Measurements from ENCODE around the gene DBF4. TPM values are rescaled to one million over a fixed set of nuclear protein-coding genes. Genes with fewer than 3 reads are reported as not detected.
"Not testable (repeated sequence)": the region's sequence is repeated elsewhere in the genome, so short reads cannot be mapped to it uniquely, and the experiment has no call there.

DBF4 gene
- total and polyA plus RNA-seq, 2 donors: 23.2 to 28.9 TPM

GRCh38 chr7:87933605-87933952 is 57.3 kb downstream of the DBF4 start:
- no peaks in the 10 kb centered on the region for H3K9me3 ChIP-seq (ENCODE audit: control insufficient read depth in 2 of 2, insufficient read depth in 1 of 2, low read length in 1 of 2)
- WGBS: 16% methylated on average over 9 of the region's 9 CpGs
- DNase-seq (ENCODE audit: low read depth in 6 of 9, low spot score in 9 of 9): no peak
- H3K27ac ChIP-seq (ENCODE audit: low read depth in 1 of 2, low read length in 1 of 2): peak overlapping the region in 1 of 2 donors; percentile 39
- peaks cover 10 to 16% of the 10 kb centered on the region in 2 donors for H3K4me1 ChIP-seq (ENCODE audit: control insufficient read depth in 2 of 2, insufficient read depth in 2 of 2, low read length in 2 of 2)
- H3K36me3 ChIP-seq (ENCODE audit: control insufficient read depth in 2 of 2, insufficient read depth in 2 of 2, low read length in 1 of 2): no peaks in the 10 kb centered on the region
- peaks cover 0 to 7% of the 10 kb centered on the region in 2 donors for H3K27me3 ChIP-seq (ENCODE audit: control insufficient read depth in 2 of 2, insufficient read depth in 1 of 2, low read length in 1 of 2)
- H3K4me3 ChIP-seq (ENCODE audit: low read length in 2 of 2): peak overlapping the region; percentile 71 to 78

GRCh38 chr7:87933953-87934698 is 57.8 kb downstream of the DBF4 start, which contains the start of gene ADAM22:
Gene ADAM22 (plus strand): TSS chr7:87934251. CDS start chr7:87934466, 215 bp downstream.
- peak; percentile 70 to 95 (median 87) for DNase-seq (ENCODE audit: low read depth in 6 of 9, low spot score in 9 of 9)
- WGBS: under 1% methylated on average over 70 of the region's 70 CpGs
- peaks cover 0 to 7% of the 10 kb centered on the region in 2 donors for H3K27me3 ChIP-seq (ENCODE audit: control insufficient read depth in 2 of 2, insufficient read depth in 1 of 2, low read length in 1 of 2)
- H3K4me1 ChIP-seq (ENCODE audit: control insufficient read depth in 2 of 2, insufficient read depth in 2 of 2, low read length in 2 of 2): peaks cover 10 to 16% of the 10 kb centered on the region in 2 donors
- H3K27ac ChIP-seq (ENCODE audit: low read depth in 1 of 2, low read length in 1 of 2): peak within 1 kb of the TSS; percentile 39 to 46
- no peaks in the 10 kb centered on the region for H3K9me3 ChIP-seq (ENCODE audit: control insufficient read depth in 2 of 2, insufficient read depth in 1 of 2, low read length in 1 of 2)
- peaks cover 0 to 3% of the 10 kb centered on the region in 2 donors for H3K36me3 ChIP-seq (ENCODE audit: control insufficient read depth in 2 of 2, insufficient read depth in 2 of 2, low read length in 1 of 2)
- peak within 1 kb of the TSS; percentile 71 to 78 for H3K4me3 ChIP-seq (ENCODE audit: low read length in 2 of 2)

- DNase-seq (ENCODE audit: low read depth in 6 of 9, low spot score in 9 of 9): peak; percentile 6 to 56 (median 21)
- 6% methylated on average over 47 of the region's 47 CpGs for WGBS
- H3K9me3 ChIP-seq (ENCODE audit: control insufficient read depth in 2 of 2, insufficient read depth in 1 of 2, low read length in 1 of 2): no peaks in the 10 kb centered on the region
Measured at GRCh38 chr7:87934699-87935383, 58.5 kb downstream of the DBF4 start.

GRCh38 chr7:87935384-87935706 is 59.1 kb downstream of the DBF4 start:
- Histone ChIP-seq H3K4me3 (ENCODE audit: low read length in 2 of 2) (peak overlapping the region; percentile 71 to 78), H3K4me1 (ENCODE audit: control insufficient read depth in 2 of 2, insufficient read depth in 2 of 2, low read length in 2 of 2) (peaks cover 10 to 16% of the 10 kb centered on the region in 2 donors), H3K27ac (ENCODE audit: low read depth in 1 of 2, low read length in 1 of 2) (no peak overlapping the region), H3K9me3 (ENCODE audit: control insufficient read depth in 2 of 2, insufficient read depth in 1 of 2, low read length in 1 of 2) (no peaks in the 10 kb centered on the region), H3K36me3 (ENCODE audit: control insufficient read depth in 2 of 2, insufficient read depth in 2 of 2, low read length in 1 of 2) (peaks cover 0 to 3% of the 10 kb centered on the region in 2 donors), H3K27me3 (ENCODE audit: control insufficient read depth in 2 of 2, insufficient read depth in 1 of 2, low read length in 1 of 2) (peaks cover 0 to 7% of the 10 kb centered on the region in 2 donors)
- 65% methylated on average over 8 of the region's 8 CpGs for WGBS
- DNase-seq (ENCODE audit: low read depth in 6 of 9, low spot score in 9 of 9): peak in 2 of 9 donors; percentile 4 to 7

More at GRCh38 chr7:87934699-87935383, 58.5 kb downstream of the DBF4 start:
- peaks cover 0 to 7% of the 10 kb centered on the region in 2 donors for H3K27me3 ChIP-seq (ENCODE audit: control insufficient read depth in 2 of 2, insufficient read depth in 1 of 2, low read length in 1 of 2)
- no peak overlapping the region for H3K27ac ChIP-seq (ENCODE audit: low read depth in 1 of 2, low read length in 1 of 2)
- H3K4me1 ChIP-seq (ENCODE audit: control insufficient read depth in 2 of 2, insufficient read depth in 2 of 2, low read length in 2 of 2): peaks cover 10 to 16% of the 10 kb centered on the region in 2 donors
- H3K36me3 ChIP-seq (ENCODE audit: control insufficient read depth in 2 of 2, insufficient read depth in 2 of 2, low read length in 1 of 2): peaks cover 0 to 3% of the 10 kb centered on the region in 2 donors
- H3K4me3 ChIP-seq (ENCODE audit: low read length in 2 of 2): peak overlapping the region; percentile 71 to 78

GRCh38 chr7:87941138-87941537 is 64.8 kb downstream of the DBF4 start:
- H3K27me3 ChIP-seq (ENCODE audit: control insufficient read depth in 2 of 2, insufficient read depth in 1 of 2, low read length in 1 of 2): no peaks in the 10 kb centered on the region
- H3K4me1 ChIP-seq (ENCODE audit: control insufficient read depth in 2 of 2, insufficient read depth in 2 of 2, low read length in 2 of 2): no peaks in the 10 kb centered on the region
- no peak overlapping the region for H3K4me3 ChIP-seq (ENCODE audit: low read length in 2 of 2)
- H3K36me3 ChIP-seq (ENCODE audit: control insufficient read depth in 2 of 2, insufficient read depth in 2 of 2, low read length in 1 of 2): peaks cover 0 to 3% of the 10 kb centered on the region in 2 donors
- DNase-seq (ENCODE audit: low read depth in 6 of 9, low spot score in 9 of 9): no peak
- WGBS: 98% methylated on average over 4 of the region's 4 CpGs
- no peak overlapping the region for H3K27ac ChIP-seq (ENCODE audit: low read depth in 1 of 2, low read length in 1 of 2)
- no peaks in the 10 kb centered on the region for H3K9me3 ChIP-seq (ENCODE audit: control insufficient read depth in 2 of 2, insufficient read depth in 1 of 2, low read length in 1 of 2)

GRCh38 chr7:87944547-87944946 is 68.3 kb downstream of the DBF4 start:
- no peaks in the 10 kb centered on the region for H3K4me1 ChIP-seq (ENCODE audit: control insufficient read depth in 2 of 2, insufficient read depth in 2 of 2, low read length in 2 of 2)
- H3K27ac ChIP-seq (ENCODE audit: low read depth in 1 of 2, low read length in 1 of 2): no peak overlapping the region
- DNase-seq (ENCODE audit: low read depth in 6 of 9, low spot score in 9 of 9): no peak
- WGBS: 89% methylated on average over 3 of the region's 3 CpGs
- no peak overlapping the region for H3K4me3 ChIP-seq (ENCODE audit: low read length in 2 of 2)
- H3K27me3 ChIP-seq (ENCODE audit: control insufficient read depth in 2 of 2, insufficient read depth in 1 of 2, low read length in 1 of 2): no peaks in the 10 kb centered on the region
- H3K9me3 ChIP-seq (ENCODE audit: control insufficient read depth in 2 of 2, insufficient read depth in 1 of 2, low read length in 1 of 2): no peaks in the 10 kb centered on the region
- no peaks in the 10 kb centered on the region for H3K36me3 ChIP-seq (ENCODE audit: control insufficient read depth in 2 of 2, insufficient read depth in 2 of 2, low read length in 1 of 2)

GRCh38 chr7:87945926-87946325 is 69.6 kb downstream of the DBF4 start:
- not testable (repeated sequence) for DNase-seq (ENCODE audit: low read depth in 6 of 9, low spot score in 9 of 9); H3K4me3 ChIP-seq (ENCODE audit: low read length in 2 of 2); H3K27me3 ChIP-seq (ENCODE audit: control insufficient read depth in 2 of 2, insufficient read depth in 1 of 2, low read length in 1 of 2); H3K9me3 ChIP-seq (ENCODE audit: control insufficient read depth in 2 of 2, insufficient read depth in 1 of 2, low read length in 1 of 2); H3K4me1 ChIP-seq (ENCODE audit: control insufficient read depth in 2 of 2, insufficient read depth in 2 of 2, low read length in 2 of 2); H3K36me3 ChIP-seq (ENCODE audit: control insufficient read depth in 2 of 2, insufficient read depth in 2 of 2, low read length in 1 of 2); H3K27ac ChIP-seq (ENCODE audit: low read depth in 1 of 2, low read length in 1 of 2)

GRCh38 chr7:87948371-87948770 is 72.1 kb downstream of the DBF4 start:
- no peaks in the 10 kb centered on the region for H3K9me3 ChIP-seq (ENCODE audit: control insufficient read depth in 2 of 2, insufficient read depth in 1 of 2, low read length in 1 of 2)
- no peak overlapping the region for H3K27ac ChIP-seq (ENCODE audit: low read depth in 1 of 2, low read length in 1 of 2)
- H3K36me3 ChIP-seq (ENCODE audit: control insufficient read depth in 2 of 2, insufficient read depth in 2 of 2, low read length in 1 of 2): no peaks in the 10 kb centered on the region
- no peak for DNase-seq (ENCODE audit: low read depth in 6 of 9, low spot score in 9 of 9)
- no peak overlapping the region for H3K4me3 ChIP-seq (ENCODE audit: low read length in 2 of 2)
- no peaks in the 10 kb centered on the region for H3K4me1 ChIP-seq (ENCODE audit: control insufficient read depth in 2 of 2, insufficient read depth in 2 of 2, low read length in 2 of 2)
- H3K27me3 ChIP-seq (ENCODE audit: control insufficient read depth in 2 of 2, insufficient read depth in 1 of 2, low read length in 1 of 2): no peaks in the 10 kb centered on the region
